GM12801 (cell line): ENCODE measurements around the gene OGFOD3.

Experiments
- CTCF ChIP-seq: IDR thresholded peaks from one replicate; pipeline ENCODE4 v1.5.1; 2011; ENCODE audit warnings: control low read depth; ENCODE audit not compliant: insufficient read length; ENCODE audit errors: extremely low read depth

OGFOD3 gene

GRCh38 chr17:82350182-82351030 is 68.0 kb downstream of the OGFOD3 start:
- no peak for TF ChIP-seq CTCF

- TF ChIP-seq CTCF, result no peak
These were observed 69.1 kb downstream of the OGFOD3 start for GRCh38 chr17:82349287-82349701.

GRCh38 chr17:82348866-82349265 is 69.5 kb downstream of the OGFOD3 start:
- no peak for TF ChIP-seq CTCF

- TF ChIP-seq CTCF, result no peak
These were observed 70.0 kb downstream of the OGFOD3 start for GRCh38 chr17:82348434-82348833.

- TF ChIP-seq CTCF, result no peak
These were observed 71.8 kb downstream of the OGFOD3 start for GRCh38 chr17:82346342-82347300.

GRCh38 chr17:82345151-82345976 is 73.0 kb downstream of the OGFOD3 start:
- no peak for TF ChIP-seq CTCF
